HuH-7 (cell line): ENCODE measurements around the gene PIAS1.
"Not testable (repeated sequence)": the region's sequence is repeated elsewhere in the genome, so short reads cannot be mapped to it uniquely, and the experiment has no call there.

Experiments
- DNase-seq: peaks from one replicate; pipeline ENCODE4 v3.0.0; 2011; ENCODE audit warnings: low spot score

PIAS1 gene

GRCh38 chr15:68053701-68054627 is at the start of gene PIAS1:
Gene PIAS1 (plus strand): TSS chr15:68054315. CDS start chr15:68054327, 12 bp downstream.
- peak; percentile 91 for DNase-seq

GRCh38 chr15:68007642-68008041 is 46.5 kb upstream of the PIAS1 start:
- not testable (repeated sequence) for DNase-seq

- DNase-seq: no peak
Measured at GRCh38 chr15:68010361-68011153, 43.6 kb upstream of the PIAS1 start.

DNA sequence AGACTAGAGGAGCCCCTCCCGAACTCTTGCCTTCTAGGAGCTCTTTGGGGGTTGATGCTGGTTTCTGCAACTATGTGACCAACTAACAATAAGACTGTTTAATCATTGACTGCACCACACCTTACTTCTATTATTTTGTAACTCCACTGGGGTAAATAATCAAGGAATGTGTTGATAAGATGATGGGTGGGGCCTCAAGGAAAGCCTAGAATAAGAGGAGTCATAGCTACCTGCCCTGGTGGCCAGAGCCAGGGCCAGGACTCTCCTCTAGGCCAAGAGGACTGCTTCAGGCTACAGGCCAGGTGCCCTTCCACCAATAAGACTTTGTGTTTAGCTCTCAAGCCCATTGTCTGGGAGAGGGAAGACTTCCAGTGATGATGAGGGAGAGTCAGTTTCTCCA is 41.2 kb upstream of the PIAS1 start:
- peak; percentile 41 for DNase-seq

- no peak for DNase-seq
Measured at GRCh38 chr15:68014219-68014618, 39.9 kb upstream of the PIAS1 start.

GRCh38 chr15:68015244-68015643 is 38.9 kb upstream of the PIAS1 start:
- no peak for DNase-seq

GRCh38 chr15:68017201-68017600 is 36.9 kb upstream of the PIAS1 start:
- DNase-seq: no peak

GRCh38 chr15:68018797-68019444 is 35.2 kb upstream of the PIAS1 start:
- DNase-seq: no peak

DNA sequence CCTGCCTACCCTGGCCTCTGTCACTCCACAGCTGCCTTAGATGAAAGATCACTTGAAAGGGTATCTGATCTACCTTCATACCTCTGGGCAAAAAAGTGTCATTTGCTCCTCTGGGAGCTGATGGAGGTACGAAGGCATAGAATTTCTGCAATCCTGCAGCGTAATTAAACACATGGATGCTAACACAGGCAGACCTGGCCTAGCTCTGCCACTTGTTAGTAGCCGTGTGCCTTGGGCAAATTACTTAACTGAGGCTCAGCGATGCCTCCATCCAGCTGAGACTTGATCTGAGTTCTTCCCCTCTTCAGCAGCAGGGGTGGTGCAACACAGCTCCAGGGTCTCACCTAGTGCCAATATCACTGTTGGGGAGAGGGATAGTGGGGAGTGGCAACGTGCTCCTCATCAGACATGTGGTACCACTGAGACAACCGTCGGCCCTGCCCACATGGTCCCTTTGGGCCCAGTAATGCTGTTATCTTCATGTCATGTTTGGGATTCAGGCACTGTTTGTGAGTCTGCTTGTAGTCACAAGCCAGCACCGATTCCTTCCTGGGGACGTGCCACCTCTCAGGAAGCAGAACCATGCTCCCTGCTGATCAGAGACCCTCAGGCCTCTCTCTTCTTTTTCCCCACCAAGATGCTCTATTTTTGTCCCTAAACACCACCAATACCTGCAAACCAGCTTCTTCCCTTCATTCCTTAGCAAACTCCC is 34.1 kb upstream of the PIAS1 start:
- DNase-seq: no peak

DNA sequence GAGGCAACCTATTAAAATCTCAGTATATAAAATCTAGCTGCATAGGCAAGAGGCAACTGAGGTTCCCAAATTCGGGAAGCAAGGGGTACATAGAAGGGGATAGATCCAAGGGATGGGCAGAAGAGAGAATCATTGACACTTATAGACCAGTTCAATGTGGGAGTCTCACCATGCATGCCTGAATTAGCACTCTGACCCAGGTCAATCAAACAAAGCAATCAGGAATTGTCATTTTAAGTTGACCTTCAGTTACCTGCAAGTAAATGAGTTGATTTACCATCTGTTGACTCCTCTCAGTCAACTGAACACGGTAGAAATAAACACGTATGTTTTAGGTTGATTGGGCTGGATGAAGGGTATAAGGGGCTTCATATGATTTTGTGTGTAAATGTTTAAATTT is 33.4 kb upstream of the PIAS1 start:
- no peak for DNase-seq

- DNase-seq: no peak
Measured at GRCh38 chr15:68022061-68022460, 32.1 kb upstream of the PIAS1 start.

- DNase-seq: no peak
Measured at GRCh38 chr15:68023307-68024101, 30.6 kb upstream of the PIAS1 start.

GRCh38 chr15:68025835-68026424 is 28.2 kb upstream of the PIAS1 start:
- DNase-seq: peak; percentile 34

- no peak for DNase-seq
Measured at GRCh38 chr15:68027388-68027787, 26.7 kb upstream of the PIAS1 start.

GRCh38 chr15:68028137-68028887 is 25.8 kb upstream of the PIAS1 start:
- no peak for DNase-seq

DNA sequence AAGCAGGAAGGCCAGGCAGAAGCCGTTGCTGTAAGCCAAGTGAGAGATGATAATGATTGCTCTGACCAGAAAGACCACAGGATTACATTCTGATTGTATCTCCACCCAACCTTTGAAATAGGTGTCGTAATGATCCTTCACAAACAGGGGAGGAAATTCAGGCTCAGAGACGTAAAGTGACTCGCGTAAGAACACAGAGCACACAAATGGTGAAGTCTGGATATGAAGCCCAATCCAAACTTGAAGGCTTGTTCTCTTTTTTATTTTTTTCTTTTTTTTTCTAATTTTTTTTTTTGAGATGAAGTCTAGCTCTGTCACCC is 25.3 kb upstream of the PIAS1 start:
- DNase-seq: peak; percentile 32

GRCh38 chr15:68029959-68030358 is 24.2 kb upstream of the PIAS1 start:
- DNase-seq: no peak

DNA sequence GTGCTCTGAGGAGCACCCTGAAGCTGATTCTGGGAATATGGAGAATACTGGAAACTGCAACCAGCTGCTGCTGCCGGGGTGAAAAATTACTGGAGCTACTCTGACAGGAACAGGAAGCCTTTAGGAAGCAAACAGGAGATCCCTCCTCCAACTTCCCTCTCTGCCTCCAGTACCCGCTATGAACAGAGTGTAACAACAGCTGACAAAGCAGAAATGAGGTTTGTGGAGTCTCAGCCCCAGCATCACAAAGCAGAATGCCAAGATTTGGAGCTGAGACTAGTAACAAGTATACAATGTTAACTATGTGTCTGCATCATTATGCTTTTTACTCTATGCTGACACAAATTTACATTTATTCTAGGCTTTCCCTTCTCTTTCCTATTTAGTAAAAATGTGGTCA is 22.7 kb upstream of the PIAS1 start:
- no peak for DNase-seq

DNA sequence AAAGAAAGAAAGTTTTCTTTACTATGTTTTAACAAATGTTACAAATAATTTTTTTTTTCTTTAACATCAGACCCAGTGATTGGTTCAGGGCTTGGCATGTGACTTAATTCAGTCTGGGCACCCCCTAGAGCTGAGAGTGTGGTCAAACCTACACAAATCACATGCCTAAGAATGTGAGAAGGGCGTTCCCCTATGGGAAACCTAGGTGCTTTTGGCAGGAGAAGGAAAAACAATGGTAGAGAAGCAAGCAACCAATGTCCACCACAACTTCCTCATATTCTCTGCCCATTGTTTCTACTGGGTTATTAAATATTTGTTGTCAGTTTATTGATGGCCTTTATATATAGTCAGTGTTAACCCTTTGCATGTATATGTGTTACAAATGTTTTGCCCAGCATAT is 21.4 kb upstream of the PIAS1 start:
- DNase-seq: no peak

- DNase-seq: no peak
Measured at GRCh38 chr15:68034081-68034480, 20.0 kb upstream of the PIAS1 start.
